ENCODE data around the gene DAPK2. TPM values are rescaled to one million over a fixed set of nuclear protein-coding genes. Genes with fewer than 3 reads are reported as not detected.

Gene DAPK2
- total and polyA plus RNA-seq, 2 donors (not counting 1 experiment from before 2014, with no cell fraction given), result 8.3 to 31.9 TPM

DNA sequence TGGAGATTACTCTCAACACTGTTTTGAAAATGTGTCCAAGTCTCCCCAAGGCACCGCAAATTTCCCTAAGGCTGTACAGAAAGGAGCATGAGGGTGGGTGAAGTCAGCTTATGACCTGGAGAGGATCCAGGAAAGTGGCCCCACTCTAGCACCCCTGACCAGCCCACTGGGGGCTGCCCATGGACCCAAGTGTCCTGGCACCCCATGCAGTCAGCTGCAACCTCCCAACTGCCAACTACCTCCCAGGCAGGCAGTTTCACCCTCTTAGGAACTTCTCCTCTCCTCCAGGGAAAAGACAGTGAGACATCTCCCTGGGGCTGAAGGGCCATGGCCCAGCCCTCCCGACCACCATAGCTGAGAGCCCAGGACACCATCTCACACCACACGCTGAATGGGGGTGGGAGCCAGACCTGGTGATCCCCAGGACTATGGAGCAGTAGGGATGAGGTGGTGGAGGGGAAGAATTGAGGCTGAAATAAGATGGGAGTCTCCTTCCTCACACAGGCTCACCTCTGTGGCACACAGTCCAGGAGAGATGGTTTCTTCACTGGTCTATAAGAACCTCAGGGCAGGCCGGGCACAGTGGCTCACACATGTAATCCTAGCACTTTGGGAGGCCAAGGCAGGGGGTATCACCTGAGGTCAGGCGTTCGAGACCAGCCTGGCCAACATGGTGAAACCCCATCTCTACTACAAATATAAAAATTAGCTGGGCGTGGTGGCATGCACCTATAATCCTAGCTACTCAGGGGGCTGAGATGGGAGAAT is 104.4 kb downstream of the DAPK2 start:
- TF ChIP-seq, protein P1, sequence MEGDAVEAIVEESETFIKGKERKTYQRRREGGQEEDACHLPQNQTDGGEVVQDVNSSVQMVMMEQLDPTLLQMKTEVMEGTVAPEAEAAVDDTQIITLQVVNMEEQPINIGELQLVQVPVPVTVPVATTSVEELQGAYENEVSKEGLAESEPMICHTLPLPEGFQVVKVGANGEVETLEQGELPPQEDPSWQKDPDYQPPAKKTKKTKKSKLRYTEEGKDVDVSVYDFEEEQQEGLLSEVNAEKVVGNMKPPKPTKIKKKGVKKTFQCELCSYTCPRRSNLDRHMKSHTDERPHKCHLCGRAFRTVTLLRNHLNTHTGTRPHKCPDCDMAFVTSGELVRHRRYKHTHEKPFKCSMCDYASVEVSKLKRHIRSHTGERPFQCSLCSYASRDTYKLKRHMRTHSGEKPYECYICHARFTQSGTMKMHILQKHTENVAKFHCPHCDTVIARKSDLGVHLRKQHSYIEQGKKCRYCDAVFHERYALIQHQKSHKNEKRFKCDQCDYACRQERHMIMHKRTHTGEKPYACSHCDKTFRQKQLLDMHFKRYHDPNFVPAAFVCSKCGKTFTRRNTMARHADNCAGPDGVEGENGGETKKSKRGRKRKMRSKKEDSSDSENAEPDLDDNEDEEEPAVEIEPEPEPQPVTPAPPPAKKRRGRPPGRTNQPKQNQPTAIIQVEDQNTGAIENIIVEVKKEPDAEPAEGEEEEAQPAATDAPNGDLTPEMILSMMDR (IDR thresholded peaks at IDR 0.05), result no peak
- TF ChIP-seq EZH2 (IDR thresholded peaks at IDR 0.05; ENCODE audit: borderline replicate concordance, insufficient read depth, low read depth, low read length, poor library complexity, severe bottlenecking), result no peak
- Mint-ChIP-seq H3K4me3 (no peak overlapping the region), H3K4me1 (peaks cover 38% of the 10 kb centered on the region), H3K27me3 (no peaks in the 10 kb centered on the region), H3K9me3 (ENCODE audit: insufficient read depth) (no peaks in the 10 kb centered on the region), H3K27ac (no peak overlapping the region)
- ChIA-PET CTCF (interaction anchor here (0.6 to 5.6 kb wide), 6 partner anchors 14 to 190 kb away, joined by 3 to 53 read pairs (median 3); no protein-coding TSS in a partner anchor), POLR2A (no interaction called here)
- no peak for ATAC-seq (ENCODE audit: low read depth)
- 100% methylated on average over 2 of the region's 7 CpGs for WGBS (ENCODE audit: insufficient coverage)
- Histone ChIP-seq H3K27me3 (replicated peaks in 1 of 4; ENCODE audit: control extremely low read depth in 1 of 4, control insufficient read depth in 3 of 4, insufficient read depth in 4 of 4, low read length in 3 of 4) (peaks cover 0 to 2% (median 0%) of the 10 kb centered on the region in 4 experiments), H2AFZ (ENCODE audit: insufficient read depth, low read depth, low read length, poor library complexity, severe bottlenecking) (no peak overlapping the region), H3K79me2 (ENCODE audit: control insufficient read depth, insufficient read depth, low read length) (no peaks in the 10 kb centered on the region), H3K4me1 (ENCODE audit: control insufficient read depth in 2 of 2, insufficient read depth in 2 of 2, low read length in 2 of 2) (peaks cover 27 to 39% of the 10 kb centered on the region in 2 donors), H3K4me2 (replicated peaks; ENCODE audit: low read depth, low read length, poor library complexity, severe bottlenecking) (no peak overlapping the region), H3K9ac (ENCODE audit: low read length) (no peak overlapping the region), H3K27ac (ENCODE audit: low read length in 2 of 2) (no peak overlapping the region), H3K4me3 (ENCODE audit: control extremely low read depth in 1 of 5, extremely low read depth in 1 of 5, insufficient read depth in 1 of 5, low read depth in 2 of 5, low read length in 4 of 5) (no peak overlapping the region), H4K20me1 (ENCODE audit: control insufficient read depth, insufficient read depth, low read length, poor library complexity, severe bottlenecking) (no peaks in the 10 kb centered on the region), H3K36me3 (replicated peaks in 1 of 2; ENCODE audit: control extremely low read depth in 1 of 2, control insufficient read depth in 1 of 2, extremely low read depth in 1 of 2, insufficient read depth in 2 of 2, low read length in 1 of 2) (no peaks in the 10 kb centered on the region), H3K9me3 (ENCODE audit: control extremely low read depth in 1 of 3, control insufficient read depth in 2 of 3, insufficient read depth in 1 of 3, low read length in 2 of 3) (peaks cover 0 to 8% (median 0%) of the 10 kb centered on the region in 3 donors)
- intact Hi-C loops (cut with micrococcal nuclease), result no loop called here
- no peak for DNase-seq

DNA sequence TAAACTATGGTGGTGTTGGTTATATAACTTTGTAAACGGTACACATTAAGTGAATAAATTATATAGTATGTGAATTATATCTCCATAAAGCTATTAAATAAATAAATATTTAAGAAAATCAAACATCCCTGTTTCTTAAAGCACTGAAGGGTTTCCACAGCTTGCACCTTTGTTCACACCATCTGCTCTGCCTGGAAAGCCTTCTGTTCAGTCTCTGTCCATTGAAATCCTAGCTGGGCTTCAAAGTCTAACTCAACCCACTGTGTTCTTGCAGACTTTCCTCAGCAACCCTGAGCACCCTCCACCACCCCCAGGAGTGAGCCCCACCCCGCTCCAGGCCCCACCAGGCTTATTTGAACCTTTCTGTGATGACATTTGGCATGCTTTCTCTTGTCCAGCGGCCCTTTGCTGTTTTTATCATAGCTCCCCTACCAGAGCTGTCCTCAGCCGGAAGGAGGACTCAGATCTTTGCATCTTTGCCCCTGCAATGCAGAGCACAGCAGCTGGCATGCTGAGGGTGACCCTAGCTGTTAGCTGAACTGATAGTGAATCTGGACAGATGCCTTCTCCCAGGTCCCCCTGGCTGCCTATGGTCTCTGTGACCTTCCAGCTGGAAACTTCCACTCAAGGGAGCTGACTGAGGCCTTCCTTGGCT is 105.2 kb downstream of the DAPK2 start:
- Histone ChIP-seq H3K27me3 (replicated peaks in 1 of 4; ENCODE audit: control extremely low read depth in 1 of 4, control insufficient read depth in 3 of 4, insufficient read depth in 4 of 4, low read length in 3 of 4) (peaks cover 0 to 2% (median 0%) of the 10 kb centered on the region in 4 experiments), H3K36me3 (replicated peaks in 1 of 2; ENCODE audit: control extremely low read depth in 1 of 2, control insufficient read depth in 1 of 2, extremely low read depth in 1 of 2, insufficient read depth in 2 of 2, low read length in 1 of 2) (no peaks in the 10 kb centered on the region), H3K4me2 (replicated peaks; ENCODE audit: low read depth, low read length, poor library complexity, severe bottlenecking) (no peak overlapping the region), H3K9ac (ENCODE audit: low read length) (no peak overlapping the region), H3K79me2 (ENCODE audit: control insufficient read depth, insufficient read depth, low read length) (no peaks in the 10 kb centered on the region), H3K27ac (ENCODE audit: low read length in 2 of 2) (no peak overlapping the region), H4K20me1 (ENCODE audit: control insufficient read depth, insufficient read depth, low read length, poor library complexity, severe bottlenecking) (no peaks in the 10 kb centered on the region), H3K4me1 (ENCODE audit: control insufficient read depth in 2 of 2, insufficient read depth in 2 of 2, low read length in 2 of 2) (peaks cover 27 to 39% of the 10 kb centered on the region in 2 donors), H3K4me3 (ENCODE audit: control extremely low read depth in 1 of 5, extremely low read depth in 1 of 5, insufficient read depth in 1 of 5, low read depth in 2 of 5, low read length in 4 of 5) (no peak overlapping the region), H2AFZ (ENCODE audit: insufficient read depth, low read depth, low read length, poor library complexity, severe bottlenecking) (no peak overlapping the region), H3K9me3 (ENCODE audit: control extremely low read depth in 1 of 3, control insufficient read depth in 2 of 3, insufficient read depth in 1 of 3, low read length in 2 of 3) (peaks cover 0 to 8% (median 0%) of the 10 kb centered on the region in 3 donors)
- TF ChIP-seq EZH2 (IDR thresholded peaks at IDR 0.05; ENCODE audit: borderline replicate concordance, insufficient read depth, low read depth, low read length, poor library complexity, severe bottlenecking), result no peak
- TF ChIP-seq, protein P1 (IDR thresholded peaks at IDR 0.05), result no peak
- Mint-ChIP-seq H3K27me3 (no peaks in the 10 kb centered on the region), H3K4me1 (peaks cover 38% of the 10 kb centered on the region), H3K27ac (no peak overlapping the region), H3K4me3 (no peak overlapping the region), H3K9me3 (ENCODE audit: insufficient read depth) (no peaks in the 10 kb centered on the region)
- POLR2A ChIA-PET, result no interaction called here
- CTCF ChIA-PET, result interaction anchor here (0.7 to 1.0 kb wide), 2 partner anchors 13 to 30 kb away, joined by 3 to 4 read pairs; no protein-coding TSS in a partner anchor
- intact Hi-C loops (cut with micrococcal nuclease), result no loop called here
- DNase-seq (no peak), ATAC-seq (ENCODE audit: low read depth) (no peak)
- WGBS (ENCODE audit: insufficient coverage), result 67% methylated on average over 3 of the region's 4 CpGs

Data from B cell (primary cell).